Neural cell (in vitro differentiated cells): Measurements from ENCODE around the gene HDAC7. TPM values are rescaled to one million over a fixed set of nuclear protein-coding genes. Genes with fewer than 3 reads are reported as not detected.

ENCODE experiments used
- H2AFZ ChIP-seq: fragments of 200-600, 300-800 bp; sonication (generic), shearing (Covaris generic); 2 replicates; pipeline ENCODE4 v1.6.0; 2014; ENCODE audit warnings: low read depth, mild to moderate bottlenecking, antibody characterized with exemption, low read length, moderate library complexity
- H3F3A ChIP-seq: fragments of 200-600 bp; shearing (Covaris generic); 2 replicates; pipeline ENCODE4 v1.6.1; 2016; ENCODE audit warnings: mild to moderate bottlenecking, moderate library complexity, mixed read lengths, antibody characterized with exemption, low read length; ENCODE audit not compliant: insufficient read depth, poor library complexity, severe bottlenecking
- H3K27ac ChIP-seq: fragments of 200-600, 300-800 bp; sonication (generic), shearing (Covaris generic); 2 replicates; pipeline ENCODE4 v1.5.1; 2014; ENCODE audit warnings: mild to moderate bottlenecking, low read length, moderate library complexity
- H3K27me3 ChIP-seq: fragments of 300-800, 200-600 bp; sonication (generic), shearing (Covaris generic); 2 replicates; pipeline ENCODE4 v1.6.0; 2014; ENCODE audit warnings: mild to moderate bottlenecking, low read depth, low read length, moderate library complexity; ENCODE audit not compliant: insufficient read depth
- H3K36me3 ChIP-seq: fragments of 300-800, 200-600 bp; sonication (generic), shearing (Covaris generic); 2 replicates; pipeline ENCODE4 v1.5.1; 2014; ENCODE audit warnings: mild to moderate bottlenecking, antibody characterized with exemption, low read length, moderate library complexity; ENCODE audit not compliant: insufficient read depth
- H3K4me2 ChIP-seq: fragments of 300-800, 200-600 bp; sonication (generic), shearing (Covaris generic); 2 replicates; pipeline ENCODE4 v1.6.0; 2014; ENCODE audit warnings: mild to moderate bottlenecking, low read length
- H3K4me3 ChIP-seq: fragments of 300-800, 200-600 bp; sonication (generic), shearing (Covaris generic); 2 replicates; pipeline ENCODE4 v1.5.1; 2014; ENCODE audit warnings: mild to moderate bottlenecking, low read length, moderate library complexity
- H3K79me2 ChIP-seq: fragments of 200-600 bp; shearing (Covaris generic); replicated peaks from 2 replicates; pipeline ENCODE4 v1.6.0; 2014; ENCODE audit warnings: mild to moderate bottlenecking, low read length, moderate library complexity; ENCODE audit not compliant: insufficient read depth
- H3K9ac ChIP-seq: fragments of 300-800, 200-600 bp; sonication (generic), shearing (Covaris generic); 2 replicates; pipeline ENCODE4 v1.6.1; 2016; ENCODE audit warnings: mild to moderate bottlenecking, low read length, mixed read lengths
- H3K9me2 ChIP-seq: fragments of 200-600 bp; shearing (Covaris generic); 2 replicates; pipeline ENCODE4 v1.6.1; 2016; ENCODE audit warnings: mild to moderate bottlenecking, low read length, mixed read lengths; ENCODE audit not compliant: insufficient read depth
- H3K9me3 ChIP-seq: fragments of 200-600, 300-800 bp; sonication (generic), shearing (Covaris generic); 2 replicates; pipeline ENCODE4 v1.6.1; 2016; ENCODE audit warnings: mild to moderate bottlenecking, mixed run types, low read length, moderate library complexity, mixed read lengths
- H4K20me1 ChIP-seq: fragments of 200-600 bp; shearing (Covaris generic); 2 replicates; pipeline ENCODE4 v1.6.1; 2016; ENCODE audit warnings: mild to moderate bottlenecking, mixed run types; ENCODE audit not compliant: insufficient read depth
- CTCF ChIP-seq: fragments of 450-650 bp; IDR thresholded peaks from 2 replicates; pipeline ENCODE4 v1.5.1; 2014; ENCODE audit warnings: antibody characterized with exemption, mild to moderate bottlenecking, moderate library complexity; ENCODE audit not compliant: poor library complexity, severe bottlenecking
- EP300 ChIP-seq: fragments of 450-650 bp; conservative IDR thresholded peaks from 2 replicates; pipeline ENCODE4 v1.6.1; 2014; ENCODE audit warnings: antibody characterized with exemption, mild to moderate bottlenecking, moderate library complexity; ENCODE audit not compliant: poor library complexity, severe bottlenecking
- EZH2 ChIP-seq: fragments of 200-600, 300-800 bp; shearing (Covaris generic), sonication (generic); IDR thresholded peaks from 2 replicates; pipeline ENCODE4 v1.6.1; 2014; ENCODE audit warnings: antibody characterized with exemption, low read length, borderline replicate concordance, mild to moderate bottlenecking; ENCODE audit not compliant: insufficient read depth, poor library complexity, severe bottlenecking
- MXI1 ChIP-seq: fragments of 450-650 bp; conservative IDR thresholded peaks from 2 replicates; pipeline ENCODE4 v1.6.1; 2014; ENCODE audit warnings: antibody characterized with exemption, mild to moderate bottlenecking; ENCODE audit not compliant: poor library complexity, severe bottlenecking
- POLR2AphosphoS5 ChIP-seq: IDR thresholded peaks from 2 replicates; pipeline ENCODE4 v1.6.1; 2012
- RAD21 ChIP-seq: fragments of 450-650 bp; conservative IDR thresholded peaks from 2 replicates; pipeline ENCODE4 v1.6.1; 2014; ENCODE audit warnings: antibody characterized with exemption, mild to moderate bottlenecking, moderate library complexity
- REST ChIP-seq: IDR thresholded peaks from 2 replicates; pipeline ENCODE4 v1.6.1; 2012; ENCODE audit warnings: borderline replicate concordance
- SMC3 ChIP-seq: fragments of 450-650 bp; conservative IDR thresholded peaks from 2 replicates; pipeline ENCODE4 v1.6.1; 2014; ENCODE audit warnings: antibody characterized with exemption, mild to moderate bottlenecking, moderate library complexity; ENCODE audit not compliant: poor library complexity
- TAF1 ChIP-seq: IDR thresholded peaks from 2 replicates; pipeline ENCODE4 v1.6.1; 2012; ENCODE audit warnings: low read depth
- polyA plus RNA-seq: library from polyadenylated mRNA; depleted of rRNA; stranded (reverse); fragments of >200 nt; gene quantifications from 2 replicates; pipeline ENCODE4 v1.2.3, GENCODE V29; 2014

HDAC7 gene
- polyA plus RNA-seq, 1 donor from 2014 or later: 30.2 TPM

GRCh38 chr12:47757840-47758583 is 61.7 kb downstream of the HDAC7 start:
- Histone ChIP-seq H3K9me3 (no peaks in the 10 kb centered on the region), H3K4me2 (no peak overlapping the region), H3K27me3 (peaks cover 7% of the 10 kb centered on the region), H3K9ac (peak overlapping the region; percentile 43), H3K27ac (no peak overlapping the region), H3K9me2 (no peaks in the 10 kb centered on the region), H2AFZ (no peak overlapping the region), H4K20me1 (no peaks in the 10 kb centered on the region), H3F3A (no peaks in the 10 kb centered on the region), H3K4me3 (peak overlapping the region; percentile 65), H3K36me3 (no peaks in the 10 kb centered on the region), H3K79me2 (no peaks in the 10 kb centered on the region)
- no peak for TF ChIP-seq REST
- no peak for TF ChIP-seq SMC3
- TF ChIP-seq POLR2AphosphoS5: no peak
- TF ChIP-seq CTCF: no peak
- TF ChIP-seq TAF1: no peak
- no peak for TF ChIP-seq EZH2
- no peak for TF ChIP-seq MXI1
- TF ChIP-seq RAD21: no peak
- TF ChIP-seq EP300: no peak

- Histone ChIP-seq H2AFZ (no peak overlapping the region), H3K27me3 (peaks cover 7% of the 10 kb centered on the region), H3K4me2 (no peak overlapping the region)
These were observed 62.3 kb downstream of the HDAC7 start for GRCh38 chr12:47757364-47757839.

More at GRCh38 chr12:47757364-47757839, 62.3 kb downstream of the HDAC7 start:
- H3K9ac ChIP-seq: no peak overlapping the region
- no peak overlapping the region for H3K4me3 ChIP-seq
- H3K36me3 ChIP-seq: no peaks in the 10 kb centered on the region
- H3K27ac ChIP-seq: no peak overlapping the region
- H3K9me3 ChIP-seq: no peaks in the 10 kb centered on the region
- no peaks in the 10 kb centered on the region for H3K79me2 ChIP-seq
- no peak for TF ChIP-seq POLR2AphosphoS5
- no peak for TF ChIP-seq MXI1
- TF ChIP-seq TAF1: no peak
- TF ChIP-seq RAD21: no peak
- no peak for TF ChIP-seq EP300
- TF ChIP-seq CTCF: no peak
- no peak for TF ChIP-seq SMC3
- TF ChIP-seq REST: no peak
- no peak for TF ChIP-seq EZH2
- H3K9me2 ChIP-seq: no peaks in the 10 kb centered on the region
- H4K20me1 ChIP-seq: no peaks in the 10 kb centered on the region
- no peaks in the 10 kb centered on the region for H3F3A ChIP-seq
